ENCODE data around the gene IRF1.

GRCh38 chr5:132454361-132454760 is 36.2 kb downstream of the IRF1 start:
- TF ChIP-seq CTCF (IDR thresholded peaks at IDR 0.05; ENCODE audit: low read depth, low read length, missing input control) (no peak), GABPA (IDR thresholded peaks at IDR 0.05 in 1 of 2, conservative IDR thresholded peaks at IDR 0.05 in 1 of 2) (no peak)

Measured in liver (tissue), 3 donors.